Measurements from ENCODE around the gene SIMC1. TPM values are rescaled to one million over a fixed set of nuclear protein-coding genes. Genes with fewer than 3 reads are reported as not detected.
A peak's percentile ranks its signal among the peaks of the same experiment; 100 is the strongest.

Gene SIMC1
- total RNA-seq, 1 donor from 2014 or later: 4.1 TPM

DNA sequence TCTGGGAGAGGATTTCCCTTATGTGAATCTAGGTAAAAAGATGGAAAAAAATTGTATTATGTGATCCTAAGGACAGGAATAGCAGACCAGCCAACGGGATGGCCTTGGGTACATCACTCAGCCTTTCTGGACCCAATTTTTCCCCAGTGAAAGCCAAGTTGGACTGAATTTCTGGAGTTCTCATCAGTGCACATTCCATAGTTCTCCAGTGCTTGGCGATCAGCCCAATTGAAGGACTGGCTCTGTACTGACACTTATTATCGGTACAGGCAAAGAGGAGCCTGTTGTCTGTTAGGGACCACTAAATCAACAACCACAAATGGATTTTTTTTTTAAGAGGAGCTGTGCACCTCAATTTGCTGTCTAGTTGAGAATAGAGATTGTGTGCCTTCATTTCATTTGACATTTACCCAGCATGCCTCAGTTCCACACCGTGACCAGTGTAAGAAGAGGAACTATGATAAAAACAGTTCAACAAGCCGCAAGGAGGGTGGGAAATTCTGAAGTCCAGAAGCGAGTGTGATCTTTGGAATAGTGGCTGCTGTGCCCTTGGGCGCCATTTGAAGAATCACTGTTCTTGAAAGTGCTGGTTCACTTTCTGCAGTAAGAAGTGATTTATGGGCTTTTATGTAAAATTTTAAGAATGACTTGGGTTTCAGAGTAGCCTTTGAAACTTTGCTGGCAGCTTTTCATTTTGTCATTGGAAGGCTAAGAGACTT lies 135.0 kb downstream of the SIMC1 start:
- no peak for DNase-seq (ENCODE audit: missing footprints)
- intact Hi-C loops (cut with DNase I): no loop called here
- ATAC-seq: peak; percentile 71

GRCh38 chr5:176379881-176380280 lies 141.7 kb downstream of the SIMC1 start:
- intact Hi-C loops (cut with DNase I): no loop called here
- no peak for ATAC-seq
- DNase-seq (ENCODE audit: missing footprints): no peak

DNA sequence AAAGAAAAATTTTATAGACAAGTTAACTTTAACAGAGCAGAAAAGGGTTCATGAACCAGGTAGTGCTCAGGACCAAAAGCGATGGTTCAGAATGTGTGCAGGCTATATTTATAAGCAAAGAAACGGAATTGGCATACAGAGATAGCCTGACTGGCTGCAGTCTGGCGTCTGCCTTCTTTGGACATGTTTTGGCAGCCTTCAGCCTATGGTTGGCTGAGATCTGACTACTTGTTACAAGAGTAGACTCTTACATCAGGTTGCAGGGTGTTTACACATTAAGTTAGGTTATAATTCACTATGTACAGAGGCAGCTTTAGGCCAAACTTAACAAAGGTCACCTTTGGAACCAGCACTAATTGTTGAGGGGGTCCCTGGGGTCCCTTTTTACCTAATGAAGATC lies 143.2 kb downstream of the SIMC1 start:
- ATAC-seq (peak; percentile 81), DNase-seq (ENCODE audit: missing footprints) (no peak)
- intact Hi-C loops (cut with DNase I): no loop called here

- peak; percentile 27 for ATAC-seq
- intact Hi-C loops (cut with DNase I): no loop called here
- DNase-seq (ENCODE audit: missing footprints): no peak
Observed at GRCh38 chr5:176381979-176382378, 143.8 kb downstream of the SIMC1 start.

GRCh38 chr5:176382721-176383120 lies 144.5 kb downstream of the SIMC1 start:
- intact Hi-C loops (cut with DNase I): no loop called here
- ATAC-seq: no peak
- DNase-seq (ENCODE audit: missing footprints): no peak

DNA sequence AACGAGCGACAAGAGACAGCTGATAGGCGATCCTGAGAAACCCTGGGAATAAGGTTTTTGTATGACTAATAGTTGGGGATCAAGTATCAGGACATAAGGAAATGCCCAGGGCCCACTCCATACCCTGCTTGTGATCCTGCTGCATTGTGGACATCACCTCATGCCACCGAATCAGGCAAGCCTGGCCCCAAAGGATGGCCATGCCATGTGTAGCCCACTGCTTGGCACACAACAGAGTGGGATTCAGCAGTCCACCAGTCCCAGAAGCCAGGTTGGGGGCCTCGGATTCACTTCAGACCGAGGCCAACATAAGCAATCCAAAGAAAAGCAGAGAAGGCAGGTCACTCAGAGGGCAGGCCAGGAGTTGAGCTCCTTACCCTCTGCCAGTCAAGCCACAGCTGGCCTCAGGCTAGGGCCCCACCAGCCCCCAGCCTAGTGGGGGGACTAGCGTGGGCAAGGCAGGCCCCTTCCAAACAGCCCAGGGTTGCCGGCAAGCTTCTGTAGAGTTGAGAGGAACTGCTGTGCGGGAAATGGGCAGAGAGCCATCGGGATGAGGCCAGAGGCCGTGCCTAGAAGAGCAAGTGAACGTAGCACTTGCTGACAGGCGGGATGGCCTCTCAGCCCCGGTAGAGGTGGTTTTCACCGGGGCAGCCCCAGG lies 145.2 kb downstream of the SIMC1 start:
- no peak for DNase-seq (ENCODE audit: missing footprints)
- intact Hi-C loops (cut with DNase I): no loop called here

DNA sequence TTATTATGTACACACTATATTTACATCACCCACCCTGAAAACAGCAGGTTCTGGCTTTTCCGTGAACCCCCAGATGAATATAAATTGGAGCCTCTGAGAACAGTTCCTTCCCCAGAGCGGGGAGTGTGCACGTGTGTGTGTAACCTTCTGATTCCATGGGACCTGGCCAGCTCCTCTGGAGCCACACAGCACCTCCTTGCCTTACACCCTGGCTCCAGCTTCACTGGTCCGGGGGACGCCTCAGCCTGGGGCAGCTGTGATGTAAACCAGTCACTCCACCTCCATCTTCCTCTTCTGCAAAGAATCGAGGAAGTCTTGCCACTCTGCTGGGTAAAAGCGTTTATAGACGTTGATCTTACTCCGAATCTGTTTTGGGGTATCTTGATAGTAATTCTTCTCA lies 145.7 kb downstream of the SIMC1 start:
- DNase-seq (ENCODE audit: missing footprints) (no peak), ATAC-seq (no peak)
- intact Hi-C loops (cut with DNase I): no loop called here

More for the DNA sequence above, 145.2 kb downstream of the SIMC1 start:
- ATAC-seq: no peak

GRCh38 chr5:176384366-176384930 lies 146.2 kb downstream of the SIMC1 start:
- DNase-seq (ENCODE audit: missing footprints) (no peak), ATAC-seq (no peak)
- intact Hi-C loops (cut with DNase I): no loop called here

DNA sequence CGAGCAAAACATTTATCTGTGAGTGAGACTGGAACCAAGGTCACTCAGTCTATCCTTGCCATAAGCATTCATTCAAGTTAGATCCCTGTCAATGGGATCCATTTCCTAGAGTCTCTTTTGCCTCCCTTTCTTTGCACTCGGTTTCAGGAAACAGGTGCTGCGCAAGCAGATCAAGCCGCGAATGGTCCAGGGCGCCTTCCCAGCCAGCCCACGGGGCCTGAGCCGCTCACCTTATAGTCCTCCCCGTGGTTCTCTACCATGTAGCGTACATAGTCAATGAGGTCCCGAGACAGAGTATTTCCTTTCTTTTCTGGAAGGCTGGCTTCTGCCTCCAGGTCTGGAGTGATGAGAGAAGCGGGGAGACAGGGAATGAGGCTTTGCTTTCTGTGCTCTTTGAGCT lies 146.8 kb downstream of the SIMC1 start:
- no peak for ATAC-seq
- DNase-seq (ENCODE audit: missing footprints): no peak
- intact Hi-C loops (cut with DNase I): no loop called here

DNA sequence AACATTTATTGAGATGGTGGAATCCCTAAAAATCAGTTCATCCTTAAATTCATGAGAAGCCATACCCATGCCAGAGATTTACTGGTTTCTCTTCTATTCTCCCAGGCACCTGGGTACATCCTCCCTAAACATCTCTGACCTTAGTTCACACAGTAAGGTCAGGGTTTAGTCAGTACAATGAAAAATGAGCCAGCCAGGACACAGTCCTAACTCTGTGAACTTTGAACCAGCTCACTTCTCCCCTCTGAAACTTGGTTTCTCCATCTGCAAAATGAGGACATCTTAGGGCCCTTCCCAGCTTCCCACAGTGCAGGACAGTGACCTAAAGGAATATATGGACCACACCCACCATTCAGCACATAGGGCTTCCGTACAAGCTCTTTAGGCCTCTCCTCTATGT lies 148.3 kb downstream of the SIMC1 start:
- ATAC-seq: no peak
- intact Hi-C loops (cut with DNase I): no loop called here
- DNase-seq (ENCODE audit: missing footprints): no peak

GRCh38 chr5:176387384-176387925 lies 149.2 kb downstream of the SIMC1 start:
- ATAC-seq: no peak
- no peak for DNase-seq (ENCODE audit: missing footprints)
- intact Hi-C loops (cut with DNase I): no loop called here

DNA sequence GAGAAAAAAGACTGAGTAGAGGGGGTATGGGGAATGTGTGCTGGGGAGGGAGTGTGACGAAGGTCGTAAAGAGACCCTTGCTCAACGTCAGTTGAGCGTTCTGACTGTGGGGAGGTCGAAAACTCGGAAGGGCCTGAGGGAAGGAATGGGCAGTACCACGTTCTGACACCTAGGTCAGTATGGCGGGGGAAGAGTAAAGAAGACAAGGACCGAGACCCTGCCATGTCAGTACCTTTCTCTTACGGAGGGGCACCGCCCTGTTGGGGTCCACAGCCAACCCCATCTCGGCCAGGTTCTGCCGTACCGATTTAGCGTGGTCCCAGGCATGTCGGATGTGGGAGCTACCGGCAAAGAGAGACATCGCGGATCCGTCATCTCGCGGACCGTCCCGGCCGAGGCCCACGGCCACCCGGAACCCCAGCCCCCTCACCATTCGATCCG lies 149.8 kb downstream of the SIMC1 start:
- intact Hi-C loops (cut with DNase I): loop anchor here (2.0 kb wide), 3 partner anchors 21 to 61 kb away; partner anchors contain the start of genes CLTB and FAF2
- DNase-seq (ENCODE audit: missing footprints) (no peak), ATAC-seq (no peak)

DNA sequence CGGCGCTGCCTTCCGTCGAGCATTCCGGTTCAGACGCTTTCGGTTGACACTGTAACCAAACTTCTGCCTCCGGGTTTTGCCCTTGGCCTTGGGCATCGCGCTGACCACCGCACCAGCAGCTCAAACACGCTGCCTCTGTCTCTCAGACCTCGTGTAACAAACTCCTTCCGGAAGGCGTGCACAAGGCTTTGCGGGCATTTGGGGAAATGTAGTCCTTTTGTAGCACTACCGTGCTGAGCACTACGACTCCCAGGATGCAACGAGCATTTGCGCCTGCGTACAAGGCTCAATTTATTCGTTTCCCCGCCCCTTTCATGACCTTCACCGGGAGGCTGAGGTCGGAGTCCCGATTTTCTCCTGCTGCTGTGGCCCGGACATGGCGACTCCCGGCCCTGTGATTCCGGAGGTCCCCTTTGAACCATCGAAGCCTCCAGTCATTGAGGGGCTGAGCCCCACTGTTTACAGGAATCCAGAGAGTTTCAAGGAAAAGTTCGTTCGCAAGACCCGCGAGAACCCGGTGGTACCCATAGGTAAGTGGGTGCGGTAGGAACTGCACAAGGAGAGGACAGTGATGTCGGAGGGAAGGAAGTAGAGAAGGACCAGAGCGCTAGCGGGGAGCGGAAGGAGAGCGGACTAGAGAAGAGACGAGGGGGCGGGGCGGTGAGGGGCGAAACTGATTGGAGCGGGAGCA lies 150.4 kb downstream of the SIMC1 start, which contains the start of the genes HIGD2A and NOP16:
Gene HIGD2A, plus strand, starts transcription at position 308 of the 691 bp plus-strand sequence. Its CDS starts 69 bp downstream, at position 377.
Gene NOP16, minus strand, starts transcription at position 155 of the 691 bp plus-strand sequence. Its CDS starts 59 bp downstream, at position 96.
- intact Hi-C loops (cut with DNase I): loop anchor here (2.0 kb wide), 3 partner anchors 22 to 60 kb away; partner anchors contain the start of genes CLTB and FAF2
- ATAC-seq: peak; percentile 97
- DNase-seq (ENCODE audit: missing footprints): peak; percentile 100

- DNase-seq (ENCODE audit: missing footprints): no peak
- intact Hi-C loops (cut with DNase I): loop anchor here (2.0 kb wide), 3 partner anchors 23 to 59 kb away; partner anchors contain the start of genes CLTB and FAF2
- peak; percentile 12 for ATAC-seq
Observed at GRCh38 chr5:176389135-176390123, 151.2 kb downstream of the SIMC1 start.

DNA sequence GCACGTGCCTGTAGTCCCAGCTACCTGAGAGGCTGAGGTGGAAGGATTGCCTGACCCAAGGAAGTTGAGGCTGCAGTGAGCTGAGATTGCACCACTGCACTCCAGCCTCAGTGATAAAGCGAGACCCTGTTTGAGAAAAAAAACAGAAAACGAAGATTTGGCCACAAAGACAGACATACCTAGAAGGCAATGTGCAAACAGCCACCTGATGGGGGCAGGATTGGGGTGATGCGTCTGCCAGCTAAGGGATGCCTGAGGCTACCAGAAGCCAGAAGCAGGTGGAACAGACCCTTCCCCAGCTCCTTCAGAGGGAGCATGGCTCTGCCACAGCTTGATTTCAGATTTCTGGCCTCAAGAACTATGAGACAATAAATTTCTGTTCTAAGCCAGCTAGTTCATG lies 153.3 kb downstream of the SIMC1 start:
- DNase-seq (ENCODE audit: missing footprints) (no peak), ATAC-seq (no peak)
- intact Hi-C loops (cut with DNase I): no loop called here

GRCh38 chr5:176391999-176392398 lies 153.8 kb downstream of the SIMC1 start:
- intact Hi-C loops (cut with DNase I): no loop called here
- DNase-seq (ENCODE audit: missing footprints) (no peak), ATAC-seq (no peak)

- DNase-seq (ENCODE audit: missing footprints): no peak
- ATAC-seq: no peak
Observed at GRCh38 chr5:176392526-176392925, 154.3 kb downstream of the SIMC1 start.

GRCh38 chr5:176394096-176394495 lies 155.9 kb downstream of the SIMC1 start:
- ATAC-seq (no peak), DNase-seq (ENCODE audit: missing footprints) (no peak)
- intact Hi-C loops (cut with DNase I): no loop called here

More at GRCh38 chr5:176392526-176392925, 154.3 kb downstream of the SIMC1 start:
- intact Hi-C loops (cut with DNase I): no loop called here

All from Right ventricle myocardium inferior (tissue), 1 donor.